ENCODE results near the gene SLC25A48. TPM values are rescaled to one million over a fixed set of nuclear protein-coding genes. Genes with fewer than 3 reads are reported as not detected.

The SLC25A48 gene, protein sequence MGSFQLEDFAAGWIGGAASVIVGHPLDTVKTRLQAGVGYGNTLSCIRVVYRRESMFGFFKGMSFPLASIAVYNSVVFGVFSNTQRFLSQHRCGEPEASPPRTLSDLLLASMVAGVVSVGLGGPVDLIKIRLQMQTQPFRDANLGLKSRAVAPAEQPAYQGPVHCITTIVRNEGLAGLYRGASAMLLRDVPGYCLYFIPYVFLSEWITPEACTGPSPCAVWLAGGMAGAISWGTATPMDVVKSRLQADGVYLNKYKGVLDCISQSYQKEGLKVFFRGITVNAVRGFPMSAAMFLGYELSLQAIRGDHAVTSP
- total RNA-seq, result not detected in 2 replicates

DNA sequence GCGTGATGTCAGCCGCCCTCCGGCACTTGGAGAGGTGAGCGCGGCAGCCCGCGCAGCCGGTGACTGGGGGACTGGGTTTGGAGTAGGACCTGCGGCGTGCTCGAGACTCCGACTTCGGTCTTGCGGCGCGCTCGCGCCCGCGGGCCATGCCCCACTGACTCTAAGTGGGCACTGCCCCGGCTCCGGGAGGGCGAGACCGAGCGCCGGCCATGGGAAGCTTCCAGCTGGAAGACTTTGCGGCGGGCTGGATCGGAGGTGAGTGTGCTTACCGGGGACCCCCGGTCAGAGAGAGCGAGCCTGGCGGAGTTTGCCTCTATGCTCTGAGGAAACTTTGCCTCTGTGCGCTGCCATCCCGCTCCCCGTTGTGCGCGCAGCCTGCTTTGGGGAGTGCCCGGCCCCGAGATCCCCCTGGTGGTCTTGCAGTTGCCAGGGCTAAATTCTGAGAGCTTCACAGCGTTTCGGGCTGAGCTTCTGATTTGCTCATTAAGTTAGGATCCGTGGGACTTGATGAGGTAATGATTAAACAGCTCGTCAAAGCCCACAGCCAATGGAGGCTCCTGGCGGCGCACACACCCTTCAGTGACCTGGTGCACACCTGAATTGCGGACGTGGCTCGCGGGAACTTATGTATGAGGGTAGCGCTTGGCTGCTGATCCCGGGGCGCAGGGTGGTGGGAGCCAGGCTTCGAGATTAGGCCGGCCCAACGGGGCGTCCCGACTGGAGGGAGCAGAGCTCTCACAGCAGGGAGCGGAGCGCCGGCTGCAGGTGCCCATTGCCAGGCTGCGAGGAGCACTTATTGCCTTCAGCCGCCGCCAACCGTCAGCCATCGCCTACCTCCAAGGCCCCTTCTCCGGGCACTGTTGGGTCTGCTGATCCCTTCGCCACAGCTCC, at the start of gene SLC25A48:
Gene SLC25A48 (plus strand): TSS at position 25 of the 891 bp plus-strand sequence. CDS start 185 bp downstream, at position 210.

DNA sequence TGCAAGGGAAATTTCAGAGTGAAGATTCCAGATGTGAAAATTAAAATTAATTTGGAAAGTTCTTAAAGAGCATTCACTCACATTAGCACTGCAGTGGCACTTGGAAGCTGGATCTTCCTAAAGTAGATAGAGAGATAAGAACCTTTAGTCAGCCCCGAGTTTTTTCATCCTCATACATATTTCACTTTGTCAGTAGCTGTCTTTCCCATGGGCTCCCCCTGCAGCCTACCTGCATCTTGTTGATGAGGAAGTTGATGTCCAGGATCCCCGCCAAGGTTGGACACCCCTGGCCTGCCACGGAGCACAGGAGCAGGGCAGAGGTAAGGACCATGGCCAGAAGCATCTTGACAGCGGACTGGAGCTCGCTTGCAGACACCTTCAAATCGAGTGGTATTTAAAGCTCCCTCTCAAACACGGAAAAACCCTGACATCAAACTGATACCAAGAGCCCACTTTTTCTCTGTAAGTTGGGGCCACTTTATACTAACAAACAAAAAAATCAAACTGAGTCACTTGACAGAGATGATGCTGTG, 61.1 kb downstream of the SLC25A48 start, which contains the start of gene IL9:
Gene IL9 (minus strand): TSS at position 368 of the 533 bp plus-strand sequence. CDS start 25 bp downstream, at position 343.

Small RNA genes within 50 kb of the gene (small RNA-seq; reads per million reads assigned to genes)
- not detected for gene MIR5692C1

Other genes with a start within 250 kb of the SLC25A48 start
- not detected in 2 replicates for gene IL9, start 61.2 kb downstream of the SLC25A48 start, total RNA-seq
- gene LECT2, start 120.3 kb downstream of the SLC25A48 start, total RNA-seq, result not detected in 2 replicates
- gene TGFBI, start 194.3 kb downstream of the SLC25A48 start, total RNA-seq, result 386 and 430 TPM in 2 replicates

All from subcutaneous preadipocyte (primary cell).